PFSK-1 (cell line): Measurements from ENCODE around the gene METTL24.

Experiments used
- FOXP2 ChIP-seq: optimal IDR thresholded peaks from 2 replicates; pipeline ENCODE3; 2011; ENCODE audit warnings: borderline replicate concordance, control low read depth, inconsistent platforms; ENCODE audit not compliant: insufficient read depth; ENCODE audit errors: extremely low read length, extremely low read depth
- POLR2AphosphoS5 ChIP-seq: IDR thresholded peaks from 2 replicates; pipeline ENCODE4 v1.6.1; 2012; ENCODE audit warnings: low read depth, mild to moderate bottlenecking, control low read depth, low read length, moderate library complexity
- REST ChIP-seq, 2 experiments: IDR thresholded peaks; 2 replicates each; pipeline versions ENCODE4 v1.6.1 to v1.8.0; 2011 to 2012; ENCODE audit warnings: low read depth in 2 of 2, low read length in 2 of 2, control low read depth in 1 of 2, inconsistent platforms in 1 of 2, mild to moderate bottlenecking in 1 of 2, moderate library complexity in 1 of 2; ENCODE audit not compliant: insufficient read depth in 1 of 2
- SIN3A ChIP-seq: IDR thresholded peaks from 2 replicates; pipeline ENCODE4 v1.6.1; 2012; ENCODE audit warnings: mild to moderate bottlenecking, low read length, moderate library complexity, borderline replicate concordance; ENCODE audit not compliant: insufficient read depth
- TAF1 ChIP-seq: IDR thresholded peaks from 2 replicates; pipeline ENCODE4 v1.6.1; 2012; ENCODE audit warnings: low read length, control low read depth, borderline replicate concordance; ENCODE audit not compliant: insufficient read depth

DNA sequence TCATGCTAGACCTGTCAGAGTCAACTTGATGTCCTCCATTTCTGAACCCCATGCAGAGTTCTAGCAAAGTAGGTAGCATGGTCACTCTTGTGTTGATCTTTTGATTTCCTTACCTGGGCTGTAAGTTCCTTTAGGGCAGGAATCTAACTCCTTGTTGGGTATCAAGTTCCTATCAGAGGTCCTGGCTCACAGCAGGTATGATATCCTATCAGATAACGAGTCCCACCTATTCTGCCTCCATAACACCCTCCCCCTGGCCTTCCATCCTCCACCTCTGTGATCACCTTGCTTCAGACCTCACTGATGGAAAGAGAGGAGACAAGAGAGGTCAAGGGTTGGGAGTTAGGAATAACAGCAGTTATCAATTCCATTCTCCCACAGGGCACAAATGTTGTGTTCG, 101.8 kb downstream of the METTL24 start:
- TF ChIP-seq TAF1 (no peak), POLR2AphosphoS5 (no peak), REST (IDR thresholded peaks at IDR 0.05; ENCODE audit: insufficient read depth in 1 of 2, low read depth in 2 of 2, low read length in 2 of 2) (no peak), SIN3A (no peak), FOXP2 (no peak)
